ENCODE measurements around the gene PITPNB. TPM values are rescaled to one million over a fixed set of nuclear protein-coding genes. Genes with fewer than 3 reads are reported as not detected.

The PITPNB gene
- total RNA-seq, 2 donors from 2014 or later: 96.2 to 139 TPM

GRCh38 chr22:27883656-27884350 lies 35.3 kb downstream of the PITPNB start:
- intact Hi-C loops (cut with DNase I): loop anchor here in 1 of 2 donors (10.0 kb wide), 1 partner anchor 121 kb away; no protein-coding TSS in a partner anchor
- DNase-seq (ENCODE audit: low spot score): no peak

GRCh38 chr22:27882507-27883290 lies 36.4 kb downstream of the PITPNB start:
- DNase-seq (ENCODE audit: low spot score): no peak
- intact Hi-C loops (cut with DNase I): loop anchor here in 1 of 2 donors (10.0 kb wide), 1 partner anchor 122 kb away; no protein-coding TSS in a partner anchor

DNA sequence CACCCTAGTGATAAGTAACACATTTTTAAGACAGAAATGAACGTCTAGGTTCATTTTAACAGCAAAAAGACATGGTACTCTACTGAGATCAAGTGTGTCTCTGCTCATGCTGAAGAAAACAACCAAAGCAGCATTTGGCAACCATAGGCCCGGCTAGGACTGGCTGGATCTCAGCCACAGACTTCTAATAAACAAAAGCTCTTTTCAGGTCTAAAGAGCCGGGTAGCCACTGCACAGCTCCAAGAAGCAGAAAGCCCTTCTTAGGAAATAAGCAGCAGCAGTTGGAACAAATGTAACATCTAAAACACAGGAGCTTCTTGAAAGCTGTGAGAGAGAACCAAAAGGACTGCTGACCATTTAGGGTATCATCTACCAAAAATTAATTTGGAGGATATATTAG lies 37.6 kb downstream of the PITPNB start:
- intact Hi-C loops (cut with DNase I): loop anchor here in 1 of 2 donors (10.0 kb wide), 1 partner anchor 123 kb away; no protein-coding TSS in a partner anchor
- no peak for DNase-seq (ENCODE audit: low spot score)

DNA sequence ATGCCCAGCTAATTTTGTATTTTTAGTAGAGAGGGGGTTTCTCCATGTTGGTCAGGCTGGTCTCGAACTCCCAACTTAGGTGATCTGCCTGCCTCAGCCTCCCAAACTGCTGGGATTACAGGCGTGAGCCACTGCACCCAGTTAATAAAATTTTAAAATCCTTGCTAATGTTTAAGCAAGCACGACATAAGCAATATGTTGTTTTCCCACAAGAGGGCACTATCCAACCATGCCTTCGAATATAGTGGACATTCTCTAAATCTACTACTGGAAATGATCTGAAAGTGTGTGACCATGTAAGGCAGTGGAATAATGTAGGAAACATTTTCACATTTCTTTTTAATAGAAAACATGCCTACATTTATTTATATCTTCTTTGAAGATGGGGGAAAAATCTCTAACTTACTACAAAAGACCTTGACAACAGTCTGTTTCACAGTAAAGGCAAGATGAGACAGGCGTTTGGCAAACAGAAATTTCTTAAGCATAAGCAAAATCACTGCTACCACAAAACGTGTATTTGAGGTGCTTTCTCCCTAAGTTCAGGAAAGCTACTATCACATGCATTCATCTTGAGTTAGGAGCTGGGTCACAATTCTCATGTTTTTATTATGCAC lies 38.2 kb downstream of the PITPNB start:
- no peak for DNase-seq (ENCODE audit: low spot score)
- intact Hi-C loops (cut with DNase I): loop anchor here in 1 of 2 donors (10.0 kb wide), 1 partner anchor 124 kb away; no protein-coding TSS in a partner anchor

GRCh38 chr22:27879923-27880322 lies 39.1 kb downstream of the PITPNB start:
- intact Hi-C loops (cut with DNase I): loop anchor here in 1 of 2 donors (10.0 kb wide), 1 partner anchor 125 kb away; no protein-coding TSS in a partner anchor
- DNase-seq (ENCODE audit: low spot score): no peak

DNA sequence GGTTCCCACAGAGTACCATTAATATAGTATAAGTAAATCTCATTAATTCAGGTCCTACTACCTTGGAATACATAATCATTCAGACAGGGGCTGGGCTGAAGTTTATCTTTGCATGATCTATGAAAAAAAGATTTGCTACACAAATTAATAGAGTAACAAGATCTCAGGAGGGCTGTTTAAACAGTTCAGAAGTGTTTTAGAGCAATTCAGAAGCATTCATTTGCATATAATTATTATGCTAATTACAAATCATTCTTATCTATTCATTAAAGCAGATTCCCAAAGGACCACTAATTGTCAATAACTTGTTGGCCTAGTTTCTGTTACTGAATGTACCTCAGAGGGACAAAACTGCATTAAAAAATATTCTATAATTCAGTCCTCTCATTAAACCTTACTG lies 40.5 kb downstream of the PITPNB start:
- intact Hi-C loops (cut with DNase I): no loop called here
- DNase-seq (ENCODE audit: low spot score): no peak

- intact Hi-C loops (cut with DNase I): no loop called here
- DNase-seq (ENCODE audit: low spot score): no peak
Measured at GRCh38 chr22:27877501-27877900, 41.6 kb downstream of the PITPNB start.

GRCh38 chr22:27876684-27877083 lies 42.4 kb downstream of the PITPNB start:
- intact Hi-C loops (cut with DNase I): no loop called here
- DNase-seq (ENCODE audit: low spot score): no peak

DNA sequence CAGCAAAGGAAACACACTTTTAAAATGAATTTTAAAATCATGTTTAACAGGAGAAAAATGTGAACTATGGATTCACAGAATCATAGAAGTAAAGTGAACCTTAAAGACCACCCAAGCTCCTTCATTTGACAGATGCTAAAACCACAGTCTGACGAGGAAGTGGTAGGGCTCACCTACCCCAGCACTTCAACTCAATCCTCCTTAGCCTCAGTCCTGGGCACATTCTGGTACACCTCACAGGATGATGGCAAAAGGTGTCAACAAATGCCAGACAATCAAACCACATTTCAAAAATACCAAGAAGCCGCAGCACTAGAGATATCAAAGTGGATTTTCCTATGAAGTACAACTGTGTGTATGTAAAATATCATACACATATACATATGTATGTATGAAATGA lies 43.1 kb downstream of the PITPNB start:
- DNase-seq (ENCODE audit: low spot score): no peak
- intact Hi-C loops (cut with DNase I): no loop called here

DNA sequence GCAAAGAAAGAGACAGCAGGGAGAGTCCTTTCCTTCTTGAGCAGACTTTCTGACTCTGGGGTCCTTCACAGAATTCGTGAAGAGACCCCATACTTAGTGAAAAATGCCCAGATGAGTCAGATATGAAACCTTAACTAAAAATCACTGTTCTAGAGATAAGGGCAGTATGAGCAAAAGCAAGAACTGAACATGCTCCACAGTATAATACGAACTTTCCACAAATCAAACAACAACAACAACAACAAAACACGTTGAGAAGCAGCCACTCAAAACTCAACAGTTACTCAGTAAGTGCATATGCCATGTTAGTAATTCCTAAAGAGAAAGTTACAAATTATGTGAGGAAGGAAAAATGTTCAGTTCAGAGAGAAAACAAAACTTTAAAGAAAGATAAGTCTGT lies 44.3 kb downstream of the PITPNB start:
- intact Hi-C loops (cut with DNase I): no loop called here
- DNase-seq (ENCODE audit: low spot score): no peak

GRCh38 chr22:27874185-27874584 lies 44.9 kb downstream of the PITPNB start:
- intact Hi-C loops (cut with DNase I): no loop called here
- DNase-seq (ENCODE audit: low spot score): no peak

GRCh38 chr22:27873472-27873871 lies 45.6 kb downstream of the PITPNB start:
- DNase-seq (ENCODE audit: low spot score): no peak
- intact Hi-C loops (cut with DNase I): no loop called here

- intact Hi-C loops (cut with DNase I): no loop called here
- DNase-seq (ENCODE audit: low spot score): no peak
Measured at GRCh38 chr22:27872488-27872887, 46.6 kb downstream of the PITPNB start.

GRCh38 chr22:27871306-27872014 lies 47.6 kb downstream of the PITPNB start:
- DNase-seq (ENCODE audit: low spot score): no peak
- intact Hi-C loops (cut with DNase I): no loop called here

- DNase-seq (ENCODE audit: low spot score): no peak
- intact Hi-C loops (cut with DNase I): no loop called here
Measured at GRCh38 chr22:27870234-27871191, 48.5 kb downstream of the PITPNB start.

DNA sequence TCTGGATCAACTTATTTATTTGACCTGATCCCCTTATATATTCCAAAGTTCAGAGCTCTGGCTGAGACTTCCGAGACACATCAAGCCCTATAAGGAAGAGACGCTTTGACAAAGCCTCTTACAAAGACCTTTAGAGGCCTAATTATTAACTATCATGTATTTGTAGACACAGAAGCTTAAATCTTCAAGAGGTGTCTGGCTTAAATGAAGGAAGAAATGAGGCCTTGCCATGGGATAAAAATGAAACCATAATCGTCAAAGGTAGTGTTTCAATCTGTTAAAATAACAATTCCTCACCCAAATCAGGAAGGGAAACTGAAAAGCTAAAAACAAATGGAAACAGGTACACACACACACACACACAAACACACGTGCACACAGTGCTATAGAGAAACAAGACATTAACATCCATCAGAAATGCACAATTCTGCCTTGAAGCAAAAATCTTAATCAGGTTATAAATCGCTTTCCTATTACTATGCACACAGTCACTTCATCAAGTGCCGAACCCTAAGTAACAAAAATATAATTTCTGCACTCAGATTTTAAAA lies 50.2 kb downstream of the PITPNB start:
- intact Hi-C loops (cut with DNase I): no loop called here
- DNase-seq (ENCODE audit: low spot score): no peak

DNA sequence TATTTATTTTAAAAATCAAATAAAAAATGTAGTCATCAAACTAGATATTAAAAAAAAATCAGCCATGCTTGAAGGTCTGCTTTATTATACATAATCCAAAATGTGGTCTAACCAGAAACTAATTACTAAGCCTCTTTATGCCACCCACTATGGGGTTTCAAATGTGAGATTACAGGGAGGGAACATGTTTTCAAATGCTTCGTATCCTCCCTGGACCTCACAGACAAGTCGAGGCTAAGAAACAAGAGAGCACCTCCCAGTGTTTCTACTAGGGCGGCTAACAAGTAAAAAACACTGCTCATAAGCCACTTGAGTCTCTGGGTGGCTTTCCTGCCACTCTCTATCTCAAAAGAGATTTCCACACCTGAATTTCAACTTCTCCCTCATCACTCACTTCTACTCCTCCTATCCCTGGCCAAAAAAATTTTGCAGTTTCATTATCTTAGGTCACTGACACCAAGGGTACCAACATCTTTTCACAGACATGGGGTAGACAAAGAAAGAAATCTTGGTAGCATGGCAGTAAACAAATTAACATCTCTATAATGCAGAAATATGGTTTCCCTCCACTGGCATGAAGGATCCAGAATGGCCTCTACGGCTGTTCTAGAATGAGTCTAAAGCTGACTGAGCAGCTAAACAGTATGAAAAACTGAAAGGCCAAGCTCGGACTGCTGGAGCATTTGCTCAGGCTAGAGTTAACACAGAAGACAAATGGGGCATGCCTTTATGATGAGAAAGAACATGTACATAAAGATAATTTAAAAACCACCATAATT lies 50.9 kb downstream of the PITPNB start:
- intact Hi-C loops (cut with DNase I): no loop called here
- DNase-seq (ENCODE audit: low spot score): no peak
